ENCODE measurements around the gene NCKAP5.

Gene NCKAP5

DNA sequence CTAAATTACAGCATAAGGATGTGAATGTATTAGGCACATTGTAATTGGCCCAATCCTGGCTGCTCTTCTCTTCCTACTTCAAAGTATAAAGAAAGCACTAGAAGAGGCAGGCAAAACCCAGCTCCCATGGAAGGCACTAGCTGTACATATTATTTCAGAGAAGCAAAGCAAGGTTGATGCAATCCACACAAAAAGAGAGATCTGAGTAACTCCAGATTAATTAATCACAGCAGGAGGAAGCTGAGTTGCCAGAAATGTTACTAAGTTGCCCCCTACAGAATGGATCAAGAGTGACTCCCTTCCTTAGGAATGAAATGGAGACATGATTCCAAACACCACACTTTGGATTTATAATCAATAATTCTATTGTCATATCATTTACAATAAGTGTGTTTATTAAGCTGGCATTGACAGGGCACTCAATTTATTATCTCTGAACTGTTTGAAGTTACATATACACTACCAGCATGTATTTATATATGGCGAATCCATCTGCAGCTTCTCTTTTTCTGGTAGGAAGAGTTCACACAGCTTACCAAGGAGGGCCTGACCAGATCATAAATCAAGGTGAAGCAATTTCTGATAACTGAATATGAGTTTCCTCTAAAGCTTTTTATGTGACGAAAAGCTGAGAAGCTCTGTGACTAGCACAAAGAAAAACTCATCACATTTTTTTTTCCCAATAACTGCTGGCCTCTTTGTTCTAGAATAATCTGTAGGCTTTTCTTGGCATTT is 505.2 kb downstream of the NCKAP5 start:
- DNase-seq: no peak
- H3K4me1 ChIP-seq (ENCODE audit: control insufficient read depth, insufficient read depth, low read depth, low read length): no peaks in the 10 kb centered on the region
- no peak overlapping the region for H4K91ac ChIP-seq (ENCODE audit: low read length)
- no peaks in the 10 kb centered on the region for H3K9me3 ChIP-seq (ENCODE audit: control insufficient read depth, low read length)
- H3K14ac ChIP-seq (ENCODE audit: low read length in 2 of 2): no peak overlapping the region
- no peak overlapping the region for H2AFZ ChIP-seq (ENCODE audit: low read depth, low read length)
- no peaks in the 10 kb centered on the region for H3K27me3 ChIP-seq (ENCODE audit: control insufficient read depth in 1 of 2, insufficient read depth in 1 of 2, low read length in 2 of 2)
- H3K79me1 ChIP-seq (replicated peaks; ENCODE audit: low read length, poor library complexity, severe bottlenecking): no peaks in the 10 kb centered on the region
- H3K4me3 ChIP-seq (ENCODE audit: insufficient read depth in 1 of 2, low read depth in 1 of 2, low read length in 2 of 2): no peak overlapping the region
- H3K9ac ChIP-seq (ENCODE audit: low read length): no peak overlapping the region
- no peak overlapping the region for H3K18ac ChIP-seq (ENCODE audit: low read depth in 1 of 2, low read length in 2 of 2)
- H3K36me3 ChIP-seq (ENCODE audit: control insufficient read depth in 1 of 2, insufficient read depth in 2 of 2, low read depth in 1 of 2, low read length in 2 of 2): no peaks in the 10 kb centered on the region
- 84% methylated on average over 1 of the region's 2 CpGs for WGBS
- no peak overlapping the region for H3K27ac ChIP-seq (ENCODE audit: low read length, poor library complexity, severe bottlenecking)
- H3K4me2 ChIP-seq (ENCODE audit: low read length, poor library complexity, severe bottlenecking): no peak overlapping the region
- no peak overlapping the region for H2BK120ac ChIP-seq (ENCODE audit: low read depth, low read length)
- no peak overlapping the region for H2BK5ac ChIP-seq (ENCODE audit: low read depth, low read length, poor library complexity, severe bottlenecking)
- H2BK15ac ChIP-seq (ENCODE audit: low read depth, poor library complexity, severe bottlenecking): no peak overlapping the region
- no peak overlapping the region for H2AK5ac ChIP-seq (ENCODE audit: low read length, severe bottlenecking)
- H3K4ac ChIP-seq (ENCODE audit: low read depth in 1 of 2, low read length in 2 of 2): no peak overlapping the region
- H3K23ac ChIP-seq (ENCODE audit: low read length in 2 of 2): no peak overlapping the region
- H2BK12ac ChIP-seq (ENCODE audit: low read length in 2 of 2): no peak overlapping the region
- no peak overlapping the region for H4K8ac ChIP-seq (ENCODE audit: low read length)

DNA sequence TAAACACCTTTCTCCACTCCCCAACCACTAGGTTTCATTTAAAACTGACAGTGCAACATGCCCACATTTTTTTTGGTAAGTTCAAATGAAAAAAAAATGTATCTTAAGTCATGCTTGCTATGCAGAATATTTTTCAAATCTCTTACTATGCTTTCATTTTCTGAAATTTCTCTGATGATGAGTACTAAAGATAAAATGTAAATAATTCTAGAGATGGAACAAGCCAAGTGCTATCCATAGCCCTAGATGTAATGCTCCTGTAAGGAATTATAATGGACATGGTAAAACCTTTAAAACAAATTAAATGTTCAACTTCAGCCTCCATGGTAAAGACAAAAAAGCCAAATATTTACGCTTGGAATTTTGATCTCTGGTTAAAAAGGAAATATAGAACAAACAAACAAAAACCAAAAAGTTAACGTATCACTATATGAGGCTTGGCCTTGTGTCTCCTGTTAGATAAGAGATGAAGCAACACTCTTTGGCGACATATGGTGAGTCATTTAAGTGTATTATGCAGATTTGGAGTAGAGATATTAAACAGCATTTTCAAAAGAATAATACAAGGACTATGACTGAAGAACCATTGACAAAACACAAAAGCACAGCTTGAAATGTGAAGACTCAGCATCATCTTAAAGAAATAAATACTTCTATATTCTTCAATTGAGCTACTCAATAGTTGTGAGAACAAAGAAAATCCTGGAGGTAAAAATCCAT is 506.2 kb downstream of the NCKAP5 start:
- no peak overlapping the region for H3K9ac ChIP-seq (ENCODE audit: low read length)
- H3K18ac ChIP-seq (ENCODE audit: low read depth in 1 of 2, low read length in 2 of 2): no peak overlapping the region
- H2AK5ac ChIP-seq (ENCODE audit: low read length, severe bottlenecking): no peak overlapping the region
- no peak overlapping the region for H4K8ac ChIP-seq (ENCODE audit: low read length)
- H3K27me3 ChIP-seq (ENCODE audit: control insufficient read depth in 1 of 2, insufficient read depth in 1 of 2, low read length in 2 of 2): no peaks in the 10 kb centered on the region
- no peak overlapping the region for H3K4me3 ChIP-seq (ENCODE audit: insufficient read depth in 1 of 2, low read depth in 1 of 2, low read length in 2 of 2)
- H3K4ac ChIP-seq (ENCODE audit: low read depth in 1 of 2, low read length in 2 of 2): no peak overlapping the region
- H3K4me2 ChIP-seq (ENCODE audit: low read length, poor library complexity, severe bottlenecking): no peak overlapping the region
- H2AFZ ChIP-seq (ENCODE audit: low read depth, low read length): no peak overlapping the region
- no peak overlapping the region for H3K27ac ChIP-seq (ENCODE audit: low read length, poor library complexity, severe bottlenecking)
- no CpG with 5 or more reads among the region's 3 CpGs for WGBS
- H3K9me3 ChIP-seq (ENCODE audit: control insufficient read depth, low read length): no peaks in the 10 kb centered on the region
- no peak overlapping the region for H3K14ac ChIP-seq (ENCODE audit: low read length in 2 of 2)
- no peak overlapping the region for H2BK120ac ChIP-seq (ENCODE audit: low read depth, low read length)
- H3K4me1 ChIP-seq (ENCODE audit: control insufficient read depth, insufficient read depth, low read depth, low read length): no peaks in the 10 kb centered on the region
- H3K79me1 ChIP-seq (replicated peaks; ENCODE audit: low read length, poor library complexity, severe bottlenecking): no peaks in the 10 kb centered on the region
- no peak overlapping the region for H4K91ac ChIP-seq (ENCODE audit: low read length)
- H2BK12ac ChIP-seq (ENCODE audit: low read length in 2 of 2): no peak overlapping the region
- no peak for DNase-seq
- no peak overlapping the region for H3K23ac ChIP-seq (ENCODE audit: low read length in 2 of 2)
- no peak overlapping the region for H2BK15ac ChIP-seq (ENCODE audit: low read depth, poor library complexity, severe bottlenecking)
- no peak overlapping the region for H2BK5ac ChIP-seq (ENCODE audit: low read depth, low read length, poor library complexity, severe bottlenecking)
- no peaks in the 10 kb centered on the region for H3K36me3 ChIP-seq (ENCODE audit: control insufficient read depth in 1 of 2, insufficient read depth in 2 of 2, low read depth in 1 of 2, low read length in 2 of 2)

DNA sequence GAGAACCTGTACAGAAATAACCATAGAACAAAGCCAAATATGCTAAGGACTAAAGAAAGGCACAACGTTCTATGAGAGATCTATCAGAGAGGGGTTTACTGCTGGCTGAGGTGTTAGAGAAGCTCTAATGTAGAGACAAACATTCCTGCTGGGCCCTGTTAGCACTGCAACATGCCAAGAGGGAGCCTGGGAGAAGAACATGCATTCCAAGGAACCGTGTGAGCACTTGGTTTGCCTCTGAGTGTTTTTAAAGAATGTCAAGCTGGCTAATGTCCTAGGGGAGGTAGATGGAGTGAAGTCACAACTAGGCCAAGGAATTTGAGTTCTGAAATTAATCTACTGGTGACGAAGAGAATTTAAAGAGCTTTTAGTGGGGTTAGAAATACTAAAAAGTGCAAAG is 514.0 kb downstream of the NCKAP5 start:
- Histone ChIP-seq H2BK15ac (ENCODE audit: low read depth, poor library complexity, severe bottlenecking) (no peak overlapping the region), H2BK5ac (ENCODE audit: low read depth, low read length, poor library complexity, severe bottlenecking) (no peak overlapping the region), H4K91ac (ENCODE audit: low read length) (no peak overlapping the region), H3K4me1 (ENCODE audit: control insufficient read depth, insufficient read depth, low read depth, low read length) (no peaks in the 10 kb centered on the region), H3K14ac (ENCODE audit: low read length in 2 of 2) (no peak overlapping the region), H3K18ac (ENCODE audit: low read depth in 1 of 2, low read length in 2 of 2) (no peak overlapping the region), H3K27me3 (ENCODE audit: control insufficient read depth in 1 of 2, insufficient read depth in 1 of 2, low read length in 2 of 2) (no peaks in the 10 kb centered on the region), H3K79me1 (replicated peaks; ENCODE audit: low read length, poor library complexity, severe bottlenecking) (no peaks in the 10 kb centered on the region), H2AK5ac (ENCODE audit: low read length, severe bottlenecking) (no peak overlapping the region), H2BK120ac (ENCODE audit: low read depth, low read length) (no peak overlapping the region), H3K4me3 (ENCODE audit: insufficient read depth in 1 of 2, low read depth in 1 of 2, low read length in 2 of 2) (no peak overlapping the region), H3K4ac (ENCODE audit: low read depth in 1 of 2, low read length in 2 of 2) (no peak overlapping the region), H3K23ac (ENCODE audit: low read length in 2 of 2) (no peak overlapping the region), H2BK12ac (ENCODE audit: low read length in 2 of 2) (no peak overlapping the region), H4K8ac (ENCODE audit: low read length) (no peak overlapping the region), H2AFZ (ENCODE audit: low read depth, low read length) (no peak overlapping the region), H3K4me2 (ENCODE audit: low read length, poor library complexity, severe bottlenecking) (no peak overlapping the region), H3K9ac (ENCODE audit: low read length) (no peak overlapping the region), H3K9me3 (ENCODE audit: control insufficient read depth, low read length) (no peaks in the 10 kb centered on the region), H3K36me3 (ENCODE audit: control insufficient read depth in 1 of 2, insufficient read depth in 2 of 2, low read depth in 1 of 2, low read length in 2 of 2) (no peaks in the 10 kb centered on the region), H3K27ac (ENCODE audit: low read length, poor library complexity, severe bottlenecking) (no peak overlapping the region)
- no peak for DNase-seq
- WGBS: 38% methylated on average over 3 of the region's 3 CpGs

DNA sequence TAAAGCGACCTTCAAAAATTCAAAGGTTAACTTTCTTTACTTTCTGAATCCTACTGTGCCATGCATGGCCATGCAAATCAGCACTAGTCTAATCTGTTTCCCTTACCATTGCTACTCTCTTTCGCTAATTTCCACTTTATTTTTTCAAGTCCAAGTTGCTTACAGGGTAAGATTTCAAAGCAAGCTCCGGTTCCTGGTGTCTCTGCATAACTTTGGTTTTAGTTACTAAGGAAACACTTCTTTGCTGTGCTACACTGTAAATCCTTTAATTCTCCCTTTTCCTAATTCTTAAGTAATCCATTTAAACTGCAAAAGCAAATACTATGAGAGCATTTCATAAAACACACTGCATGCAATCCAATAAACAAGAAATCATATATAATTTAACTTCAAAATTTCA is 514.7 kb downstream of the NCKAP5 start:
- Histone ChIP-seq H3K18ac (ENCODE audit: low read depth in 1 of 2, low read length in 2 of 2) (no peak overlapping the region), H2BK5ac (ENCODE audit: low read depth, low read length, poor library complexity, severe bottlenecking) (no peak overlapping the region), H3K27me3 (ENCODE audit: control insufficient read depth in 1 of 2, insufficient read depth in 1 of 2, low read length in 2 of 2) (no peaks in the 10 kb centered on the region), H2BK12ac (ENCODE audit: low read length in 2 of 2) (no peak overlapping the region), H3K36me3 (ENCODE audit: control insufficient read depth in 1 of 2, insufficient read depth in 2 of 2, low read depth in 1 of 2, low read length in 2 of 2) (no peaks in the 10 kb centered on the region), H3K27ac (ENCODE audit: low read length, poor library complexity, severe bottlenecking) (no peak overlapping the region), H3K23ac (ENCODE audit: low read length in 2 of 2) (no peak overlapping the region), H3K4me3 (ENCODE audit: insufficient read depth in 1 of 2, low read depth in 1 of 2, low read length in 2 of 2) (no peak overlapping the region), H3K9ac (ENCODE audit: low read length) (no peak overlapping the region), H2BK120ac (ENCODE audit: low read depth, low read length) (no peak overlapping the region), H3K4me2 (ENCODE audit: low read length, poor library complexity, severe bottlenecking) (no peak overlapping the region), H4K8ac (ENCODE audit: low read length) (no peak overlapping the region), H2AK5ac (ENCODE audit: low read length, severe bottlenecking) (no peak overlapping the region), H2AFZ (ENCODE audit: low read depth, low read length) (no peak overlapping the region), H3K79me1 (replicated peaks; ENCODE audit: low read length, poor library complexity, severe bottlenecking) (no peaks in the 10 kb centered on the region), H4K91ac (ENCODE audit: low read length) (no peak overlapping the region), H3K4ac (ENCODE audit: low read depth in 1 of 2, low read length in 2 of 2) (no peak overlapping the region), H3K14ac (ENCODE audit: low read length in 2 of 2) (no peak overlapping the region), H2BK15ac (ENCODE audit: low read depth, poor library complexity, severe bottlenecking) (no peak overlapping the region), H3K9me3 (ENCODE audit: control insufficient read depth, low read length) (no peaks in the 10 kb centered on the region), H3K4me1 (ENCODE audit: control insufficient read depth, insufficient read depth, low read depth, low read length) (no peaks in the 10 kb centered on the region)
- no peak for DNase-seq
- 54% methylated on average over 3 of the region's 3 CpGs for WGBS
